ENCODE results near the gene C10orf90. TPM values are rescaled to one million over a fixed set of nuclear protein-coding genes. Genes with fewer than 3 reads are reported as not detected.

The C10orf90 gene
- total RNA-seq, 1 experiment from 2014 or later = 0.57 TPM

DNA sequence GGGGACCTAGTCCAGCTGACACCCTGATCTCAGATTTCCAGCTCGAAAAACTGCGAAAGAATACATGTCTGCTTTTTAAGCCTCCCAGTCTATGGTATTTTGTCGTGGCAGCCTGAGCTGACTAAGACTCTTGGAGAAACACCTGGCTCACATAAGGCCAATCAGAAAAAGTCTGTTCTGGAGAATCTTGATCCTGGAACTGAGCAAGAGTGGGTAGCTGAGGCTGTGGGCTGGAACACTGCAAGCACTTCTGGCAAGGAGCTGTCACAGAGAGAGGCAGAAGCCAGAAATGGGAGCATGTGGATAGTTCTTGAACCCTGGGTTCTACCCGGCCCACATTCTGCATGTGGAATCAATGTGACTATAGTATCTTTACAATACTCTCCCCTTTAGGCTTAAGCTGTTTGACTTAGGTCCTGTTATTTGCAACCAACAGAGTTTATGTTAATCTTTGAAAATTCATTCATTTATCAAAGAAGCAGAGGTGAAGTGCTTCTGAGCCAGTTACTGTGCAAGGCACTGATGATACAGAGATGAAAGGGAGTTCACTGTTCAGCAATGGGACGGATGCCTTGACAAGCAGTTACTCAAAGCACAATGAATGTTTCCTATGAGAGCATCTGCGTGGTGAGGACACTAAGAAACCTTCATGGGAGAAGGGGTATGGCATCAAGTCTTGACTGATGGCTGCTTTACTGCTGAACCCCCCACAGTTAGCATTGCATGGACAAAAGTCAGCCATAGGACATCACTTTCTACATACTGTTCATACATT, 4.4 kb upstream of the C10orf90 start:
- no peak for DNase-seq (ENCODE audit: low spot score)

DNA sequence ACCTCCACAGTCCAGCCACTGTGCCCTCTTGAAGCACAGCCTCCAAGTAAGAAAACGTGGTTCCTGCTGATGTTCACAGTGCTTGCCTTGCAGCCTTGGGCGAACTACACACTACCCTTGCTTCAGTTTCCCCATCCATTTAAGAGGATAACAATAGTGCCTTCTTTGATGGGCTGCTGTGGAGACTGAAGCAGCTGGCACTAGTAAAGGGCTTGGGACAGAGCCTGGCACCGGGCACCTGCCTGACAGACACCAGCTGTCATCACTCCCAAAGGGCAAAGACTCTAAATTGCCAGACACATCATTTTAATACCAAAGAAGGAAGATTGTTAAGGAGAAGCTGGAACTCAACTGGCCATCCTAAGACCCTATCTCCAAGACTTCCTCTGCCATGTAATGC, 3.1 kb upstream of the C10orf90 start:
- no peak for DNase-seq (ENCODE audit: low spot score)

- DNase-seq (ENCODE audit: low spot score) = no peak
Measured at GRCh38 chr10:126671402-126671975, 996 bp upstream of the C10orf90 start.

- DNase-seq (ENCODE audit: low spot score) = no peak
Measured at GRCh38 chr10:126670895-126671261, 385 bp upstream of the C10orf90 start.

DNA sequence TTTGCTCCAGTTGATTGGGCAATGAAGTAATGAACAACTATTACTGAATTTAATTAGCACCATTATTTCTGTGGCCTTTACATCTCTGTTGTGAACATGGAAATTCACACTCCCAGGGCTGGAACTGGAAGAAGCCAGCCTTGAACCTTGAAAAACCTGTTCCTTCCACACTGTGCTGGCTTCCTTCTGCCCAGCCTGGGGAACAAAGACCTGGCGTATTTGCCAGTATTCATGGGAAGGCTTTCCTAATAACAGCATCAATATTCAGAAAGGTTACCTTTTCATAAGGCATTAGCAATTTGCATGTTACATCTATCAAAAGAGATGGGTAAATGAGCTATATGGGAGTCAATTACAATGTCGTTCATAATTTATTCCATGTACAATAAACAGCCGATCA, 1.3 kb downstream of the C10orf90 start:
- DNase-seq (ENCODE audit: low spot score) = no peak

GRCh38 chr10:126668505-126668904, 2.0 kb downstream of the C10orf90 start:
- DNase-seq (ENCODE audit: low spot score) = no peak

DNA sequence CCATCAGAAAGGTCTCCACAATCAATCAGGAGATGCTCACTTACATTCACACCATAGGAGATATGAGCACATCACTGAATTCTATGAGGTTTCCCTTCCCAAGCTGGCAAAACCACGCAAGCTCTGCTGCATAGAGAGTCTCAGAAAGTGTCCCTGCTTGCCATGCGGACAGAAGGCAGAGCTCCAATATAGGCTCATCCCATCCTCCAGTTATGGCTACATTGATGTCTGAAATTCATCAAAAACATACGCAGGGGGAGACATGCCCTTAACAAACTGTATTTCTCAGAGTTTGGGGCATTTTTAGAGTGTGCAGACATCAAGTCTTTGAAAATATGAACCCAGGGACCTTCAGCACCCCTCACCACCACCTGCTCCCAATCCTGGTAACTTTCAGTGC, 2.9 kb downstream of the C10orf90 start:
- DNase-seq (ENCODE audit: low spot score) = no peak

GRCh38 chr10:126665207-126665606, 5.3 kb downstream of the C10orf90 start:
- no peak for DNase-seq (ENCODE audit: low spot score)

GRCh38 chr10:126663880-126664279, 6.6 kb downstream of the C10orf90 start:
- peak; percentile 41 for DNase-seq (ENCODE audit: low spot score)

GRCh38 chr10:126663328-126663727, 7.2 kb downstream of the C10orf90 start:
- DNase-seq (ENCODE audit: low spot score) = no peak

DNA sequence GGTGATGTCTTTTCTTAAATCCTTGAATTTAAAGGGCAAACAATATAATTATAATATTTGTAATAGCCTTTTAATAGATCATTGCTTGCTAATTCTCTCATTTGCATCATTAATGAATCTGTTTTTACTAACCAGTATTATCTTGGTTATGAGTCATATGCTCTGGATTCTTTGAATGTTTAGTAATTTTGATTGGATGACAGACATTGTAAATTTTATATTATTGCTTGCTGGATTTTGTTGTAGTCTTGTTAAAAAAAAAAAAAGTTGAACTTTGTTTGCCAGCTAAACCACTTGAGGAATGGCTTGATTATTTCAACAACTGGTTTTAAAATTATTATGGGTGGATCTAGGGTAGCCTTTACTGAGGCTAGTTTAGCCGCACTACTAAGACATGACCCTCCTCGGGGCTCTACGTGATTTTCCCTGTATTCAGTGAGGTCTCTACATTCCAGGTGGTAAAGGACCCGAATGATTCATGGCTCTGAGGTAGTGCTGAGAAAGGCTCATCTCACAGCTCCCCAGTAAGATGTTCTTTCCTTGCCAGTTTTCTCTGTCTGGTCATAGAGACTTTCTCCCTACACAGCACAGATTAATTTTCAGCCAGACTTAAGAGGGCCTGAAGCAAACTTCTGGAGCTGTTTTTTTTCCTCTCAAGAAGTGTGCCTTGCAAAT, 8.5 kb downstream of the C10orf90 start:
- DNase-seq (ENCODE audit: low spot score) = no peak

- no peak for DNase-seq (ENCODE audit: low spot score)
Measured at GRCh38 chr10:126661356-126661755, 9.1 kb downstream of the C10orf90 start.

GRCh38 chr10:126659750-126660149, 10.7 kb downstream of the C10orf90 start:
- DNase-seq (ENCODE audit: low spot score) = no peak

DNA sequence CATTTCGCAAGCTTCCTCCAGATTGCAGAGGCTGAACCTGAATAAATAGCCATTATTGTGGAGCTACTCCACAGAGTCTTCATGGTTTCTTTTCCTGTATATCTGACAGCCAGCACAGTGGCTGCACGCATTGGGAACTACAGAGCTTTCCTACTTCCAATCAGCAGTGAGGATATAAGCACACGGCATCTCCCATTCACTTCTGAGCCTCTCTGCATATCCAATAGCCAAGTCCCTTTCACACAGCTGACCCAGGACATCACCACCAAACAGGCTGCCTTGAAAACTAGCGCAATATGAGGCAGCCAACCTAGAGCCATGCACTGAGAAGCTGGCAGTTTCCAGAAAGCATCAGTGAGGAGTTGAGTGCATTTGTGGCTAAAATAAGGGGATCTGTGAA, 11.6 kb downstream of the C10orf90 start:
- no peak for DNase-seq (ENCODE audit: low spot score)

DNA sequence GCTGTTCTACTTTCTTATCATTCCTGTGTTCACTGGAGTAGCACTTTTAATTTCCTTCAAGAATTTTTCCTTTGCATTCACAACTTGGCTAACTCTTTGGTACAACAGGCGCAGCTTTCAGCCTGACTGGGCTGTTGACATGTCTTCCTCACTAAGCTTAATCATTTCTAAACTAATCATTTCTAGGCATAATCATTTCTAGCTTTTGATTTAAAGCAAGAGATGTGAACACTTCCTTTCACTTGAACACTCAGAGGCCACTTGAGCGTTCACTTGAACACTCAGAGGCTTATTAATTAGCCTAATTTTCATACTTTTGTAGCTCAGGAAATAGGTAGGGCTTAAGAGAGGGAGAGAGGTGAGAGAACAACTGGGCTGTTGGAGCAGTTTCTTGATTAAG, 15.9 kb downstream of the C10orf90 start:
- DNase-seq (ENCODE audit: low spot score) = no peak

DNA sequence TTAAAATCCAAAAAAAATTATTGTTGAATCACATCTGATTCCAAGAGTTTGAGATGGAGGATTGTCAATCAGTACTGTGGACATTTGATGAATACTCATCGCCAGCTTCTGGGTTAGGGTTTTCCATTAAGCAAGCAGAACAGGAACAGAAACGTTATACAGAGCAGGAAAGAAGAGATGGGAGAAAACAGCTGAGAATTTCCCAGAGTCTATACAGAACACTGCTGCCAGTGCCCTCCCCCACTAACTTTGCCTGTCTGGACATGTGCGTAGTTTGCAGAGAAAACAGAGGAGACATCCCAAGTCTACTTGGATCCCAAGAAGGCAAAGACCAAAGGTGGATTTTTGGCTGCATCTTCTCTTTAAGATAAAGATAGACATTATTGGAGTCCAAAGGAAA, 19.0 kb downstream of the C10orf90 start:
- no peak for DNase-seq (ENCODE audit: low spot score)

GRCh38 chr10:126650161-126650560, 20.3 kb downstream of the C10orf90 start:
- peak; percentile 16 for DNase-seq (ENCODE audit: low spot score)

- DNase-seq (ENCODE audit: low spot score) = no peak
Measured at GRCh38 chr10:126647116-126647515, 23.4 kb downstream of the C10orf90 start.

DNA sequence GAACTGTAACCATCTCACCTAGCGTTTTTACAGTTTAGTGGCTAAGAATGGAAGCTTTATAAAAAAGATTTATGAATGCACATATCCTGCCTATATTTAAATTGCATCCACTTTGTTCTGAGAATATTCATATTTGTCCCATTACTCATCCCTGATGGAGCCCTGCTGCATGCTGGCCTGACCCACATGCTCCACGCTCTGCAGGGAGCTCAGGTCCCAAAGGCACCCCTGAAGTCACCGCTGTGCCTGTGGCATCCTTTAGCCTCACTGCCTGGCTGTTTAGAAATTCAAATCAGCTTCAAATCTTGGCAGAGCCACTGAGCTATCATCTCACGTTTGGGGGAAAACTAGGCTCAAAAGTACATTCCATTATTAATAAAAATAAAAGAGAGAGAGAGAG, 24.4 kb downstream of the C10orf90 start:
- DNase-seq (ENCODE audit: low spot score) = peak; percentile 37

GRCh38 chr10:126640401-126640800, 30.1 kb downstream of the C10orf90 start:
- peak; percentile 32 for DNase-seq (ENCODE audit: low spot score)

DNA sequence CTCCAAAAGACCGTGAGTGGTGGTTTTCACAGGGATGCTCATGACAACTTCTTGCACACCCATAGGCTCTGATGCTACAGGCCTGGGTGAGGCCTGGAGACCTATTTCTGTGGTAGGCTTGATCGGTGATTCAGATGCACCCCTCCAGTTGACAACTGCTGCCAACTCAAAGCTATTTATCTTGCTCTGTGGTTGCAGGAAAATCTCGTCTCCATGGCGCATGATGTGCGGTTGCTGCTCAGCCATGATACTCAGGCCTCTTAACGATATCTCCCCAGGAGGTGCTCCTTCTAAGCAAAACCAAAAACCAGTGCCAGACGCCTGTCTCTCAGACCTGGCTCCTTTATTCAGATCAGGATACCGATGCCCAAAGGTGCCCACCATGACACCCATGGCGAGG, 31.4 kb downstream of the C10orf90 start:
- peak; percentile 80 for DNase-seq (ENCODE audit: low spot score)

GRCh38 chr10:126638542-126638941, 32.0 kb downstream of the C10orf90 start:
- DNase-seq (ENCODE audit: low spot score) = no peak

DNA sequence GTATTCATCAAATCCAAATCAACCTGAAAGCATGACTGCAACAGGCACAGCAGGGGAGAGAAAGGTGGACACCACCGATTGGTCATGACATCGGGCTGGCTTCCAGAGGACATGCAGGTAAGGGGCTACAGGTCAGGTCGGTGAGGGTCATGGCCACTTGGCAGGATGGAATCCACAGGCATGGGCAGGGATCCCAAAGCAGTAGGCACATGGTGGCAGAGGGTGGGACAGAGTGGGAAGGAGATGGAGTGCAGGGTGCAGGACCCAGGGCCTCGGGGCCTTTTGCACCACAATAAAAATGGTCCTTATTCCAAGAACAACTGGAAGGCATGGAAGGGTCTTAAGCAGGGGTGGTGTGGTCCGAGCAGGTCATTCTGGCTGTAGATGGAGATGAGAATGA, 33.0 kb downstream of the C10orf90 start:
- no peak for DNase-seq (ENCODE audit: low spot score)
